ENCODE measurements around the gene FASN.
"Not testable (repeated sequence)": the region's sequence is repeated elsewhere in the genome, so short reads cannot be mapped to it uniquely, and the experiment has no call there.

Gene FASN

GRCh38 chr17:82098169-82098938 is at the start of gene FASN:
Gene FASN, minus strand, starts transcription at chr17:82098236. Its CDS starts 1,791 bp downstream, at chr17:82096445.
- peak; percentile 93 for DNase-seq

GRCh38 chr17:82146663-82147654 is 48.9 kb upstream of the FASN start:
- DNase-seq = no peak

- DNase-seq = no peak
Observed at GRCh38 chr17:82145550-82146155, 47.6 kb upstream of the FASN start.

- DNase-seq = no peak
Observed at GRCh38 chr17:82143333-82143732, 45.3 kb upstream of the FASN start.

GRCh38 chr17:82139961-82140360 is 41.9 kb upstream of the FASN start:
- DNase-seq = not testable (repeated sequence)

GRCh38 chr17:82138511-82138992 is 40.5 kb upstream of the FASN start:
- DNase-seq = no peak

- DNase-seq = no peak
Observed at GRCh38 chr17:82134101-82134500, 36.1 kb upstream of the FASN start.

- DNase-seq = not testable (repeated sequence)
Observed at GRCh38 chr17:82133166-82133953, 35.3 kb upstream of the FASN start.

GRCh38 chr17:82129095-82129494 is 31.1 kb upstream of the FASN start:
- no peak for DNase-seq

- no peak for DNase-seq
Observed at GRCh38 chr17:82128287-82128686, 30.3 kb upstream of the FASN start.

GRCh38 chr17:82127704-82128103 is 29.7 kb upstream of the FASN start:
- DNase-seq = no peak

- no peak for DNase-seq
Observed at GRCh38 chr17:82127315-82127595, 29.2 kb upstream of the FASN start.

- no peak for DNase-seq
Observed at GRCh38 chr17:82126556-82127314, 28.7 kb upstream of the FASN start.

GRCh38 chr17:82124101-82124500 is 26.1 kb upstream of the FASN start:
- no peak for DNase-seq

- DNase-seq = no peak
Observed at GRCh38 chr17:82121660-82122629, 23.9 kb upstream of the FASN start.

GRCh38 chr17:82121246-82121645 is 23.2 kb upstream of the FASN start:
- no peak for DNase-seq

GRCh38 chr17:82120148-82120547 is 22.1 kb upstream of the FASN start:
- DNase-seq = no peak

- DNase-seq = no peak
Observed at GRCh38 chr17:82118815-82119380, 20.9 kb upstream of the FASN start.

GRCh38 chr17:82118168-82118814 is 20.3 kb upstream of the FASN start:
- DNase-seq = no peak
